Activated naive CD4-positive, alpha-beta T cell treated with anti-CD3 and anti-CD28 coated beads, Interleukin-2, amount 50 U/mL, for 16 hours (primary cell): Measurements from ENCODE around the gene KLF11.

Source experiments
- DNase-seq: peaks from one replicate; pipeline ENCODE4 v3.0.0-alpha.2; 2020

KLF11 gene

GRCh38 chr2:10045561-10046355 is 2.4 kb downstream of the KLF11 start:
- DNase-seq, result no peak

GRCh38 chr2:10046931-10047330 is 3.6 kb downstream of the KLF11 start:
- no peak for DNase-seq

- DNase-seq, result no peak
Measured at GRCh38 chr2:10047616-10048500, 4.5 kb downstream of the KLF11 start.

- no peak for DNase-seq
Measured at GRCh38 chr2:10048501-10049171, 5.3 kb downstream of the KLF11 start.

- no peak for DNase-seq
Measured at GRCh38 chr2:10052216-10052615, 8.9 kb downstream of the KLF11 start.

GRCh38 chr2:10053351-10053750 is 10.0 kb downstream of the KLF11 start:
- DNase-seq, result no peak

- DNase-seq, result no peak
Measured at GRCh38 chr2:10054424-10054823, 11.1 kb downstream of the KLF11 start.

- no peak for DNase-seq
Measured at GRCh38 chr2:10054976-10055375, 11.6 kb downstream of the KLF11 start.

- DNase-seq, result no peak
Measured at GRCh38 chr2:10056439-10056838, 13.1 kb downstream of the KLF11 start.

GRCh38 chr2:10057231-10058107 is 14.1 kb downstream of the KLF11 start:
- no peak for DNase-seq

- no peak for DNase-seq
Measured at GRCh38 chr2:10058251-10059015, 15.1 kb downstream of the KLF11 start.

- no peak for DNase-seq
Measured at GRCh38 chr2:10059016-10059351, 15.6 kb downstream of the KLF11 start.

- no peak for DNase-seq
Measured at GRCh38 chr2:10059552-10060335, 16.4 kb downstream of the KLF11 start.

GRCh38 chr2:10061221-10061925 is 18.0 kb downstream of the KLF11 start:
- DNase-seq, result no peak

- DNase-seq, result no peak
Measured at GRCh38 chr2:10062931-10063365, 19.6 kb downstream of the KLF11 start.

GRCh38 chr2:10063566-10063965 is 20.2 kb downstream of the KLF11 start:
- no peak for DNase-seq

GRCh38 chr2:10064932-10065772 is 21.8 kb downstream of the KLF11 start:
- DNase-seq, result no peak

GRCh38 chr2:10065773-10066055 is 22.4 kb downstream of the KLF11 start:
- no peak for DNase-seq

GRCh38 chr2:10067330-10067729 is 24.0 kb downstream of the KLF11 start:
- DNase-seq, result no peak

- no peak for DNase-seq
Measured at GRCh38 chr2:10067881-10068280, 24.5 kb downstream of the KLF11 start.
